ENCODE measurements around the gene SESTD1. TPM values are rescaled to one million over a fixed set of nuclear protein-coding genes. Genes with fewer than 3 reads are reported as not detected.

Gene SESTD1
- polyA plus RNA-seq, 2 of the 4 experiments (the other 2 are of a cell fraction) = 12.6 to 26.0 TPM

- DNase-seq (ENCODE audit: low read depth in 1 of 2, low spot score in 1 of 2) = no peak
- ATAC-seq = peak in 1 of 2 experiments; percentile 45; a peak in 3 of 6 replicates
- FAIRE-seq = no peak
- Histone ChIP-seq H3K4me2 (no peak overlapping the region), H3K9me3 (no peaks in the 10 kb centered on the region), H3K4me3 (no peak overlapping the region), H3K4me1 (peaks cover 37% of the 10 kb centered on the region), H3K27ac (peak overlapping the region in 1 of 2 experiments; percentile 50; a peak in 3 of 6 replicates)
- TF ChIP-seq HEYL (CRISPR knock-in tag; IDR thresholded peaks at IDR 0.05) (no peak), BHLHE40 (IDR thresholded peaks at IDR 0.05; ENCODE audit: low read depth, low read length) (no peak), ZSCAN20 (CRISPR knock-in tag; IDR thresholded peaks at IDR 0.05) (no peak), CHD2 (IDR thresholded peaks at IDR 0.05; ENCODE audit: low read length, partially characterized antibody) (no peak), ESRRA (IDR thresholded peaks at IDR 0.05; ENCODE audit: borderline replicate concordance, low read length) (no peak), MAX (IDR thresholded peaks at IDR 0.05) (no peak), GATA3 (IDR thresholded peaks at IDR 0.05; ENCODE audit: borderline replicate concordance) (no peak), KDM5A (IDR thresholded peaks at IDR 0.05) (no peak), RAD21 (conservative IDR thresholded peaks at IDR 0.05 in 1 of 2, IDR thresholded peaks at IDR 0.05 in 1 of 2) (no peak), ZNF302 (CRISPR knock-in tag; IDR thresholded peaks at IDR 0.05) (no peak), NR3C1 (IDR thresholded peaks at IDR 0.05) (no peak), KDM1A (IDR thresholded peaks at IDR 0.05; ENCODE audit: low read depth) (no peak), FOSB (CRISPR knock-in tag; IDR thresholded peaks at IDR 0.05) (no peak), HDAC2 (IDR thresholded peaks at IDR 0.05) (no peak), FOXS1 (CRISPR knock-in tag; IDR thresholded peaks at IDR 0.05) (no peak)
- CTCF ChIA-PET = no interaction called here
- POLR2A ChIA-PET = no interaction called here
- WGBS (ENCODE audit: missing lambda C conversion rate) = 95% methylated on average over 4 of the region's 4 CpGs
These were observed 23.9 kb downstream of the SESTD1 start for GRCh38 chr2:179240481-179241451.

GRCh38 chr2:179239838-179240237 is 24.8 kb downstream of the SESTD1 start:
- 58% methylated on average over 2 of the region's 2 CpGs for WGBS (ENCODE audit: missing lambda C conversion rate)
- FAIRE-seq (no peak), DNase-seq (ENCODE audit: low read depth in 1 of 2, low spot score in 1 of 2) (no peak), ATAC-seq (no peak)
- ChIA-PET CTCF (interaction anchor here (1.4 kb wide), 1 partner anchor 23 kb away, joined by 3 read pairs; no protein-coding TSS in a partner anchor), POLR2A (interaction anchor here (0.9 kb wide), 1 partner anchor 29 kb away, joined by 4 read pairs; no protein-coding TSS in a partner anchor)
- no peak overlapping the region for H3K4me3 ChIP-seq
- peak overlapping the region; percentile 4 to 50; a peak in 4 of 6 replicates for H3K27ac ChIP-seq
- peak overlapping the region; percentile 62 for H3K4me2 ChIP-seq
- no peaks in the 10 kb centered on the region for H3K9me3 ChIP-seq
- TF ChIP-seq MYC (IDR thresholded peaks at IDR 0.05; ENCODE audit: borderline replicate concordance, low read length) = no peak
- no peak for TF ChIP-seq NFE2L2 (conservative IDR thresholded peaks at IDR 0.05; ENCODE audit: low read length)
- TF ChIP-seq FOXS1 (CRISPR knock-in tag; IDR thresholded peaks at IDR 0.05) = no peak
- TF ChIP-seq CBX8 (IDR thresholded peaks at IDR 0.05) = no peak
- TF ChIP-seq RAD21 (conservative IDR thresholded peaks at IDR 0.05 in 1 of 2, IDR thresholded peaks at IDR 0.05 in 1 of 2) = no peak
- TF ChIP-seq EP300 (IDR thresholded peaks at IDR 0.05) = no peak
- no peak for TF ChIP-seq POLR2AphosphoS2 (conservative IDR thresholded peaks at IDR 0.05; ENCODE audit: low read length)
- no peak for TF ChIP-seq CEBPB (IDR thresholded peaks at IDR 0.05)
- TF ChIP-seq EHMT2 (IDR thresholded peaks at IDR 0.05; ENCODE audit: low read depth) = no peak
- no peak for TF ChIP-seq JUNB (IDR thresholded peaks at IDR 0.05)
- peaks cover 37% of the 10 kb centered on the region for H3K4me1 ChIP-seq

- Histone ChIP-seq H3K9me3 (no peaks in the 10 kb centered on the region), H3K27ac (peak overlapping the region; percentile 4 to 66; a peak in 4 of 6 replicates), H3K4me3 (no peak overlapping the region), H3K4me2 (peak overlapping the region; percentile 62), H3K4me1 (peaks cover 37% of the 10 kb centered on the region)
- TF ChIP-seq CBX2 (IDR thresholded peaks at IDR 0.05; ENCODE audit: borderline replicate concordance, low read depth) (no peak), JUNB (IDR thresholded peaks at IDR 0.05) (peak; percentile 67), TFCP2L1 (CRISPR knock-in tag; IDR thresholded peaks at IDR 0.05) (no peak), FOSL2 (IDR thresholded peaks at IDR 0.05) (peak; percentile 79; the same call in 1 of the 2 replicates), FOSL2 (CRISPR knock-in tag; IDR thresholded peaks at IDR 0.05) (peak; percentile 77)
- ChIA-PET POLR2A (interaction anchor here (0.6 to 0.9 kb wide), 2 partner anchors 10 to 29 kb away, joined by 4 to 8 read pairs; no protein-coding TSS in a partner anchor), CTCF (interaction anchor here (0.6 to 1.4 kb wide), 2 partner anchors 24 to 510 kb away, joined by 3 read pairs; no protein-coding TSS in a partner anchor)
- ATAC-seq (peak in 1 of 2 experiments; percentile 63; a peak in 4 of 6 replicates), FAIRE-seq (no peak), DNase-seq (ENCODE audit: low read depth in 1 of 2, low spot score in 1 of 2) (peak in 1 of 2 experiments; percentile 25)
These were observed 25.4 kb downstream of the SESTD1 start for GRCh38 chr2:179239195-179239594.
